C1 segment of cervical spinal cord (tissue), 14 donors: ENCODE measurements around the gene TOE1.
A peak's percentile ranks its signal among the peaks of the same experiment; 100 is the strongest.
"Not testable (repeated sequence)": the region's sequence is repeated elsewhere in the genome, so short reads cannot be mapped to it uniquely, and the experiment has no call there.

Experiments used
- DNase-seq, 14 donors: peaks; one replicate each; lab custom pipeline; 2025; lab: John Stamatoyannopoulos, UW

Gene TOE1

DNA sequence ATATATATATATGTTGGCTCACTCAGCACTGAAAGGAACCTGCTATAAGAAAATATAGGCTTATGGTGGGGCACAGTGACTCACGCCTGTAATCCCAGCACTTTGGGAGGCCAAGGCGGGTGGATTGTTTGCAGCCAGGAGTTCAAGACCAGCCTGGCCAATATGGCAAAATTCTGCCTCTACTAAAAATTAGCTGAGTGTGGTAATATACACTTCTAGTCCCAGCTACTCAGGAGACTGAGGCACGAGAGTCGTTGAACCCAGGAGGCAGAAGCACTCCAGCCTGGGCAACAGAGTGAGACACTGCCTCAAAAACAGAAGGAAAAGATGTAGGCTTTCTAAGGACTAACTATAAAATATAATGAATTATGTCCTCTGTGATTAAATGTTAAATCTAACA lies 14.9 kb downstream of the TOE1 start:
- DNase-seq = no peak

DNA sequence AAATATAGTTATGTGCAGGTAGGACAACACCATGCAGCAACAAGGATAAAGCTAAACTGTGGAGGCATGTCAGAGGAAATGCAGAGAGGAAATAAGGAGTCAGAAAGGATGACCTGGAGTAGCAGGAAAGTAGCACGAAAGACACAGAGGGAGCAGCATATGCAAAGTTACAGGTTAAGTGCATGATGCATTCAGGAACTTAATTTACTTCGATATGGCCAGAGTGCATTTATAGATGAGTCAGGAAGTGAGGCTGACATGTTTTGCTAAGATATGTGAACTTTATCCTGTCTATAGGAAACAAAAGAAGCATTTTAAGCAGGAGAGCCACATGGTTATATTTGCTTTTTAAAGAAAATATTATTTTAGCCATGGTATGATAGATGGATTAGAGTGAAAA lies 15.7 kb downstream of the TOE1 start:
- DNase-seq = no peak

DNA sequence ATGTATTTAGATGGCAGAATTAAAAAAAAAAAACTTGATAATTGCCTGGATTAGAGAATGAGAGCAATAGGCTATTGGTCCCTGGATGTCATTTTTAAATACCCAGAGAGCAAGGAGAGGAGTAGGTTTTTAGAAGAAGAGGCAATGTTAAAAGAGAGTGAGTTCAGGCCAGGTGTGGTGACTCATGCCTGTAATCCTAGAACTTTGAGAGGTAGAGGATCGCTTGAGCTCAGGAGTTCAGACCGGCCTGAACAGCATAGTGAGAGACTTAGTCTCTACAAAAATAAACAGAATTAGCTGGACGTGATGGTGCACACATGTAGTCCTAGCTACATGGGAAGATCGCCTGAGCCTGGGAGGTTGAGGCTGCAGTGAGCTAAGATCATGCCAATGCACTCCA lies 16.2 kb downstream of the TOE1 start:
- no peak for DNase-seq

DNA sequence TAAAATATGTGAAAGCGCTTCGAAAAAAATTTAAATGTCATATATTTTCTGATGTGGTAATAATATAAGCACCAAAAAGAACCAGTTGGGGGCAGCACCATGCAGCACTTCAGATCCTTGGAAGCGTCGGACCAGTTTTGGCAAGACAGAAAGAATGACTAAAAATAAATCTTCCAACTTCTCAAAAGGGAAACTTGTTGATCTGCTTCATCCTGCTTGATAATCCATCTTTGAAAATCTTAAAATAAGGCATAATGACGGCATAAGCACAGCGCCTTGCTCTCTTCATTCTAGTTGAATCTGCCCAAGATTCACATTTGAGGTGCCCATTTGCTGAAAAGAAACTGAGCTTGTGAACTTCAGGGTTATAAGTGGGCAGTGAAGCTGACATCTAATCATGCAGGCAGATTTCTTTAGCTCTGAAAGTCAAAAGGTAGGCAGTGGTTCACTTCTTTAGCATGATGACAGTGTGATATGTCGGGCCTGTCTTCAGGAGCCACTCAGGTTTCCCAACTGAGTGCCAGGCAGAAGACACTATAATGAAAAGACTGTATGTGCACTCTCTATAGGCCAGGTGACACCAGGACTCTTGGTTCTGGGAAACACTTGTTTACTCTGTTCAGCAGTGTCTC lies 20.0 kb downstream of the TOE1 start:
- peak in 7 of 14 donors; percentile 17 to 49 (median 41) for DNase-seq

DNA sequence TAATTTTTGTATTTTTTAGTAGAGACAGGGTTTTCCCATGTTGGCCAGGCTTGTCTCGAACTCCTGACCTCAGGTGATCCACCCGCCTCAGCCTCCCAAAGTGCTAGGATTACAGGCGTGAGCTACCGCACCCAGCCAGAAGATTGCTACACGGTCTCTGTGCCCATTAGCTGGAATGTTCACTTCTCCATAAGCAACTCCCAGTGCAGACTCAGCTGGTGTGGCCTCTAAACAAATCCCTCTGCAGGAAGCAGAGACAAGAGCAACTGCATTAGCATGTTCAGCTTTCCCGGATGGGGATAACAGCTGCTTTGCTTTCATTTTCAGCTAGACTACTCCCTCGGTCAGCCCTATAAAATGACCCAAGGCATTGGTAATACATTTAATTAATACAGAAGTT lies 21.0 kb downstream of the TOE1 start:
- DNase-seq = peak in 9 of 14 donors; percentile 7 to 32 (median 12)

DNA sequence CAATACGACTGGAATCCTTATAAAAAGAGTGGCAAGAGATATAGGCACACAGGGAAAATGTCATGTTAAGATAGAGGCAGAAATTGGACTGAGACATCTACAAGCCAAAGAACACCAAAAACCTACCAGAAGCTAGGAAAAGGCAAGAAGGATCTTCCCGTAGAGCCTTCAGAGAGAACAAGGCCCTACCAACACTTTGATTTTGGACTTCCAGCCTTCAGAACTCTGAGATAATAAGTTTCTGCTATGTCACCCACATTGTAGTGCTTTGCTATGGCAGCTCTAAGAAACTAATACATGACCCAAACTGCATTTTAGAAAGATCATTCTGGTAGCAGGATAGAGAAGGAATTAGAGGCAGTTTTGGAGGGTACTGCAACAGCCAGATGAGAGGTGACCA lies 24.3 kb downstream of the TOE1 start:
- DNase-seq = no peak

DNA sequence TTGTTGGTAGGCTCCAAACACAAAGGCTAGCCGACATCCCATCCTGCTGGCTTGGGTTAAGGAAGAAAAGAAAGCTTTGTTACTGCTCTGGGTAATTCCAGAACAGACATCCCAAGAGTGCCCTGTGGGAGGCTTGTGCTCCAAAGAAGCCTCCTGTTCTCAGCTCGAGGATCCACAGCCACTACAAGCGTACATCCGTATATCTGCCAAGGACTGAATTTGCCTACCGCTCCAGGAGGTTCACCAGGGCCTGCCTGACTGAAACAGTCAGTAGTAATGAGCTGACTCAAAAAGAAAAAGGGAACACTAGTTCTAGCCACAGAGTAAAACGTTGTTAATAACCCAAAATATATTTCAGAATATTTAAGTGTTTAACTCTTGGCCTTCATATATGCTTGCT lies 25.1 kb downstream of the TOE1 start:
- DNase-seq = peak in 6 of 14 donors; percentile 13 to 39 (median 20)

DNA sequence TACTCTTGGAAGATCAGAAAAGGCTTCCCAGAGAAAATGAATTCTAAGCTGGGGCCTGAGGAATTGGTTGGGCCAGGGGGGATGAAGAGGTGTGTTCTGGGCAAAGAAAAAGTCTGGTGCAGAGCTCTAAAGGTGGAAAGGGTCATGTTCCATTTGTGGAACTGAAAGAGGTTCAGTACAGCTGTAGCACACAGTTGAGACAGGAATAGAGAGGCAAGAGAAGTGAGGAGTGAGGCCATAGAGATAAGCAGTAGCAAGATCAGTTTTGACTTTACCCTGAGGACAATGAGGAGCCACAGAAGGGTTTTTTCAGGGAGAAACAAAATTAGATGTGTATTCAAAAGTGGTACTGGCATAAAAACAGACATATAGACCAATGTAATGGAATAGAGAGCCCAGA lies 30.6 kb downstream of the TOE1 start:
- DNase-seq = no peak

DNA sequence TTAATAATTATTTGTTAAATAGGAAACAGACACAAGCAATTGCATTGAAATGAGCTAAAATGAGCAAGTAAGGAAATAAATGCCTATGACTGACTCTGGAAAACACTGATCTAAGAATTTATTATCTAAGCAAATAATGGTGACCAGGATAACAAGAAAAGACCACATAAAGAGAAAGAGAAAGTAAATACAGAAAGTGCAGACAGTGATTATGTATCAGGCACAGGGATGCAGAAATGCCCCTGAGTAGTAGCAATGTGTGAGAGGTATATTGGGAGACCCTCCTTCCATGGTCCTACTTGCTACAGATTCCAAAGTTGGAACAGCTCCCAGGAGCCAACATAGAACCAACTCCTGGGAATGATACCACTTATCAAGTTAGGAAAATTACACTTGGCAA lies 33.6 kb downstream of the TOE1 start:
- no peak for DNase-seq

DNA sequence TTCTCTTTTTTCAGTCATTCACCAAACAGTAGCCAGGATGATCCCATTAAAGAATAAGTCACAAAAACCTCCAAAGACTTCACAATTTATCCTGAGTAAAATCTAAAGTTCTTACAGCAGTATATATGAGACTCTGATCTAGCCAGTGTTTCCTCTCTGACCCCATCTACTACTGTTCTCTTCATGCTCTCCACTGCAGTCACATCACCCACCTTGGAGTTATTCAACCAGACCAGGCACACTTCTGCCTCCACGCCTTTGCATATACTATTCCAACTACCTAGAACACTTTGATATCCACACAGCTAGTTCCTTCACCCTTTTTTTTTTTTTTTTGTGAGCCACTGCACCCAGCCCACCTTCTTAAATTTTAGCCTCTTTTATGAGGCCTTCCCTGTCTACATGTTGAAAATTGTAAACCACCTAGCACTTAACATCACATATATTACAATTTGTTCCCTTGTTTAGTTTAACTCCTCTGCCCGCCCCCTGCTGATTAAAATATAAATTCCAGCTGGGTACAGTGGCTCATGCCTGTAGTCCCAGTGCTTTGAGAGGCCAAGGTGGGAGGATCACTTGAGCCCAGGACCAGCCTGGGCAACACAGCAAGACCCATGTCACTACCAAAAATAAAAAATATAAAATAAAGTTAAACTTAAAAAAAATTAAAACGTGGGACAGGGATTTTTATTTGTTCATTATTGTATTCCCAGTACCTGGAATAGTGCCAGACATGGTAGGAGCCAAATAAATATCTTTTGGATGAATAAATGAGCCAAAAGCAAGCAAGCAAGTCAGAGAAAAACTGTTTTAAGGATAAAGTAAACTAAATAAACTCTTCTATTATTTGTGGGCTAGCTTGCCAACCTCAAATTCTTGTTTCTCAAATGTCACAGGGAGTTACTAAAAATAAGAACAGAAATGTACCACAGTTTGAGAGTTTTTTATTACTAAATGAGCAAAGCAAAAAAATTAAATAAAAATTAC lies 35.4 kb downstream of the TOE1 start:
- no peak for DNase-seq

DNA sequence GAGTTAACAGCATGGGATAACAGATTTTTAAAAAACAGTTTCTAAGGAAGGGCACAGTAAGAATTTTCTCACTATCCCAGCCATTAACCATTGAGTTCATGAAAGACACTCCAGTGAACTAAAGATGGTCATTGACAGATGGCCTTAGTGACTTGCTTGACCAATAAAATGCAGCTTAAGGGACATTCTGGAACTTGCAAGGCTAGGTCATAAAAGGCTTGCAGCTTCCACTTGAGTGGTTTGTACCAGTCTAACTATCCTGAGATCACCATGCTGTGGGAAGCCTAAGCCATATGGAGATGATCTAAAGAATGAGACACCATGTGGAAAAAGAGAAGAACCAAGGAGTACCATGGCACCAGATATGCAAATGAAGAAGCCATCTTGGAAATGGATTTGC lies 38.2 kb downstream of the TOE1 start:
- DNase-seq = no peak

DNA sequence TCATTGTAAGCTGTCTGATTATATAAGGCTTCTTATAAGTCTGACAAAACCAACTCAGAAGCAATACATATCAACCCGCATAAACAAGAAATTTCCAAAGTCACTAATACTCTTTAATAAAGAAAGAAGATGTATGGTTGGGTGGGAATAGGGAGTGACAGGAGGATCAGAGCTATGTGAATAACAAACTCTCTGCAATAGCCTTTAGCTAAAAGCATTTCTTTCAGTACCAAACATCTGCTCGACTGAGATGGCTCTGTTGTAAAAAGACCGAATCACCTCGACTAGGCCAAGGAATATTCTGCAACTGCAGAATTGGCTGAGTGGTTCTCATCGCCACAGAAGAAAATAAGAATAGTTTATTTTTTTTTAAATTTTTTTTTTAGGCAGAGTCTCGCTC lies 39.6 kb downstream of the TOE1 start:
- no peak for DNase-seq

DNA sequence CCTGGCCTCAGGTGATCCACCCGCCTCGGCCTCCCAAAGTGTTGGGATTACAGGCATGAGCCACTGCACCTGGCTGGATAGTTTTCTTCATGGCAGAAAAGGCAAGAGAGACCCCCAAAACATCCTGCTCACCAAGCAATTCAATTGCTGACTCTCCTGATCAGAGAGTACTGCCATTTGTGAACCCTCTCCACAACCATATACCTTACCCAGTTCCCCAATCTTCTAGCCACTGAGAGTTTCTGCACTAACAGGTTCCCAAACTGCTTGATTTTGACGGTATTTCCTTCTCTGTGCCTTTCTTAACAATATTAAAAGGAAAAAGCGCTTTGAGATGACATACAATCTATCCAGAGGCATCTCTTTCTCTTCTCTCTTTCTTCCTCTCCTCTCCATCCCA lies 40.2 kb downstream of the TOE1 start:
- DNase-seq = no peak

DNA sequence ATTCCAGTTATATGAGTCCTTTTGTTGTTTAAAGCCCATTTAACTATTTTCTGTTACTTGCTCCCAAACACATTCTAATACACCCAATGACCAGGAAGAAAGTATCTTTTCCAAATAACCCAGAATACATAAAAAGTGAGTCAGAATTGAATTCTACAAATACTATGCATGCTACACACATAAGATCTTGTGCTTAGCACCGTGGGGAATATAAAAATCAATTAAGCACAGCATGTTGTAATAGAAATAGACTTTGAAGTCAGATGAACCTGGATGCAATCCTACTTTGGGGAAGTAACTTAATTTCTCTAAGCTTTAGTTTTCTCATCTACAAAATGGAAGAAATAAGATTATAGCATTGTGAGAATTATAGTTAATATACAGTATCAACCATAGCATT lies 40.8 kb downstream of the TOE1 start:
- no peak for DNase-seq

DNA sequence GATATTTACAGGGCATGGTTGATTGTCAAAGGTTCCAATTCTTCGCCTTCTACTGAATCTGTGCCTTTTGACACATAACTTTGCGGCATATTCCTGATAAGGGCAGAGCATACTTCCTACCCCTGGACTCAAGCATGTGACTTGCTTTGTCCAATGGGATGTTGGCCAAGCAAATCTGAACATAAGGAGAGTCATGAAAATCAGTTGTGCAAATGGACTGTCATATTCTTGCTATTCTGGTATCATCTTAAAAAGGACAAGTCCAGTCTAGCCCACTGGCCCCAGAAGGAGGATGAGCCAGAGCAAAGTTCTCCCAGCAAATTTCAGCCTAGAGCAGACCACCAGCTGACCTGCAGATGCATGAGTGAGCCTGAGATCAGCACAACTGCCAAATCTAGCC lies 41.3 kb downstream of the TOE1 start:
- no peak for DNase-seq

DNA sequence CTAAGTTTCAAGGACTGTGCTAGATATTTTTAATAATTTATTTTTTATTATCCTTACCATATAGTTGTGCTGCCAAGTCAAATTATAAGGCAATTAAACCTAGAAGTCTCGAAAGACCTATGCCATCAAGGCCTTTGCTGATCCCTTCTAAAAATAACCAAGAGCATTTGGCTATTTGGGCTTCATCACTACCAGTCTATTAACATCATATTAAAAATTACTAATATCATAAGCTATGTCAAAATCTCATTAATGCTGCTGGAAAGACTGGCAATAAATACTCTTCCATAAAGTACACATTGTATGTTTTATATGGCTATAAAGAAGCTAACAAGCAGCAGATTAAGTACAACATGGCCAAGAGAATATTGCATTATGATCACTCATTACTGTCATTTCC lies 43.2 kb downstream of the TOE1 start:
- no peak for DNase-seq

DNA sequence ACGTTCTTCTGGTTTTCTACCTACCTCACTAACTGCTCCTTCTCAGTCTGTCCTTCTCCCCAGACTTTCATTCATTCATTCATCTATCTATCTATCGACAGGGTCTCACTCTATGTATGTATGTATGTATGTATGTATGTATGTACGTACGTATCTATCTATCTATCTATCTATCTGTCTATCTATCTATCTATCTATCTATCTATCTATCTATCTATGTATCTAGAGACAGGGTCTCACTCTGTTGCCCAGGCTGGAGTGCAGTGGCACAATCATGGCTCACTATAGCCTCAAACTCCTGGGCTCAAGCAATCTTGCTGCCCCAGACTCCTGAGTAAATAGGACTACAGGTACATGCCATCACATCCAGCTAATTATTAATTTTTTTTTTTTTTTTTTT lies 44.2 kb downstream of the TOE1 start:
- DNase-seq = not testable (repeated sequence)

DNA sequence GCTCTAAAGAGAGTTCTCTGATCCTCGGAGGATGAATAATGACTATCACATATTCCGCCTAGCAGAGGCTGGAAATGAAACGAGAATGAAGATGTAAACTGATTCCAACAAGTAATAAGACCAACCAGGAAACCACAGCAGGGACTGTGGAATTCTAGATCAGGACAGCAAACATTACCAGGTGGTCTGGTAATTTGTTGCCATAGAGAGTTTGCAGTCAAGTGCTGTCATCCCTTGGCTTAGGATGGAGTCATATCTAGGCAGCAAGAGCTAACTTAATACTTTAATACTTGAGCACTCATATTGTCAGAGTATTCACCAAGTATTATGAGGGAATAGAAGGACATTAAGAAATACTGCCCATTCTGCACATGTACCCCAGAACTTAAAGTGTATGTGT lies 45.3 kb downstream of the TOE1 start:
- DNase-seq = no peak

DNA sequence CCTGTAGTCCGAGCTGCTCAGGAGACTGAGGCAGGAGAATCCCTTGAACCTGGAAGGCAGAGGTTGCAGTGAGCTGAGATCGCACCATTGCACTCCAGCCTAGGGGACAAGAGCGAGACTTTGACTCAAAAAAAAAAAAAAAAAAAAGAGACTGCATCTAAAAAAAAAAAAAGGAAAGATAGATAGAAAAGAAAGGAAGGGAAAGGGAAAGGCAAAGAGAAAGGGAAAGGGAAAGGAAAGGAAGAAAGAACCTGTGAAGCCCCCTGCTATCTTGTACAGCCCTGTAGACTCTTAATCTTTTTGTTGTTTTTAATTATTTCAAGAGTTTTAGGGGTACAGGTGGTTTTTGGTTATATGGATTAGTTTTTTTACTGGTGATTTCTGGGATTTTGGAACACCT lies 46.2 kb downstream of the TOE1 start:
- DNase-seq = no peak
